ENCODE data around the gene GTPBP1.
A peak's percentile ranks its signal among the peaks of the same experiment; 100 is the strongest.

Gene GTPBP1

GRCh38 chr22:38705235-38706100, at the start of gene GTPBP1:
TSS of gene GTPBP1 (plus strand) at chr22:38705944. CDS start at chr22:38705956, 12 bp downstream.
- DNase-seq: peak; percentile 95

GRCh38 chr22:38656256-38657044, 49.3 kb upstream of the GTPBP1 start, which contains the start of the genes CBY1 and FAM227A:
TSS of gene CBY1 (plus strand) at chr22:38656638. CDS start at chr22:38668055, 11,417 bp downstream.
TSS of gene FAM227A (minus strand) at chr22:38656392. CDS start at chr22:38650168, 6,224 bp downstream.
- peak; percentile 61 for DNase-seq

- DNase-seq: no peak
Measured at GRCh38 chr22:38657045-38657909, 48.5 kb upstream of the GTPBP1 start.

- no peak for DNase-seq
Measured at GRCh38 chr22:38674888-38675287, 30.9 kb upstream of the GTPBP1 start.

GRCh38 chr22:38675833-38676232, 29.9 kb upstream of the GTPBP1 start:
- DNase-seq: no peak

GRCh38 chr22:38681582-38682335, 24.0 kb upstream of the GTPBP1 start, which contains the start of gene TOMM22:
TSS of gene TOMM22 (plus strand) at chr22:38681957. CDS start at chr22:38681979, 22 bp downstream.
- peak; percentile 28 for DNase-seq

GRCh38 chr22:38684895-38685294, 20.8 kb upstream of the GTPBP1 start:
- DNase-seq: no peak

GRCh38 chr22:38685761-38686160, 20.0 kb upstream of the GTPBP1 start:
- DNase-seq: no peak

GRCh38 chr22:38689651-38690050, 16.1 kb upstream of the GTPBP1 start:
- DNase-seq: no peak

GRCh38 chr22:38694049-38694448, 11.7 kb upstream of the GTPBP1 start:
- DNase-seq: no peak

- DNase-seq: no peak
Measured at GRCh38 chr22:38694940-38695339, 10.8 kb upstream of the GTPBP1 start.

GRCh38 chr22:38696606-38697424, 8.9 kb upstream of the GTPBP1 start:
- DNase-seq: no peak

GRCh38 chr22:38697425-38698089, 8.2 kb upstream of the GTPBP1 start:
- DNase-seq: no peak

- DNase-seq: no peak
Measured at GRCh38 chr22:38698407-38699094, 7.2 kb upstream of the GTPBP1 start.

- DNase-seq: no peak
Measured at GRCh38 chr22:38699143-38699542, 6.6 kb upstream of the GTPBP1 start.

- DNase-seq: no peak
Measured at GRCh38 chr22:38699784-38700183, 6.0 kb upstream of the GTPBP1 start.

- no peak for DNase-seq
Measured at GRCh38 chr22:38700270-38700788, 5.4 kb upstream of the GTPBP1 start.

GRCh38 chr22:38700789-38701628, 4.7 kb upstream of the GTPBP1 start, which contains the start of gene JOSD1:
TSS of gene JOSD1 (minus strand) at chr22:38700943. CDS start at chr22:38699987, 956 bp downstream.
- no peak for DNase-seq

Data from NCI-H2081 treated with DMSO at 0.1 percent for 48 hours (cell line).